NB4 (cell line): ENCODE results near the gene RTN3.

Experiments used
- DNase-seq: peaks from one replicate; pipeline ENCODE4 v3.0.0; 2010; ENCODE audit warnings: low read depth
- H3K4me3 ChIP-seq: one replicate; pipeline ENCODE4 v1.5.1; 2011; ENCODE audit warnings: mild to moderate bottlenecking, low read depth, low read length, moderate library complexity
- CTCF ChIP-seq: IDR thresholded peaks from one replicate; pipeline ENCODE4 v1.5.1; 2012; ENCODE audit warnings: low read depth, low read length
- MAX ChIP-seq: IDR thresholded peaks from 2 replicates; pipeline ENCODE4 v1.6.1; 2011; ENCODE audit warnings: low read depth, low read length
- MYC ChIP-seq: IDR thresholded peaks from 2 replicates; pipeline ENCODE4 v1.6.1; 2011; ENCODE audit warnings: low read depth, low read length
- POLR2A ChIP-seq: IDR thresholded peaks from 2 replicates; pipeline ENCODE4 v1.6.1; 2011; ENCODE audit warnings: mild to moderate bottlenecking; ENCODE audit not compliant: insufficient read length; ENCODE audit errors: extremely low read depth

Gene RTN3

GRCh38 chr11:63782749-63783148 is 101.4 kb downstream of the RTN3 start:
- no peak overlapping the region for H3K4me3 ChIP-seq
- no peak for DNase-seq
- no peak for TF ChIP-seq CTCF
- TF ChIP-seq MYC = no peak
- no peak for TF ChIP-seq POLR2A
- TF ChIP-seq MAX = no peak

- no peak for DNase-seq
- TF ChIP-seq CTCF = no peak
- TF ChIP-seq MAX = no peak
- TF ChIP-seq POLR2A = no peak
- no peak for TF ChIP-seq MYC
- no peak overlapping the region for H3K4me3 ChIP-seq
These were observed 102.8 kb downstream of the RTN3 start for GRCh38 chr11:63783925-63784592.

GRCh38 chr11:63785823-63786222 is 104.5 kb downstream of the RTN3 start:
- TF ChIP-seq MYC = no peak
- no peak for TF ChIP-seq CTCF
- TF ChIP-seq MAX = no peak
- TF ChIP-seq POLR2A = no peak
- no peak for DNase-seq

GRCh38 chr11:63791495-63792167 is 110.3 kb downstream of the RTN3 start:
- no peak for TF ChIP-seq POLR2A
- TF ChIP-seq MYC = no peak
- TF ChIP-seq MAX = no peak
- no peak for TF ChIP-seq CTCF
- no peak overlapping the region for H3K4me3 ChIP-seq
- no peak for DNase-seq

More at GRCh38 chr11:63785823-63786222, 104.5 kb downstream of the RTN3 start:
- H3K4me3 ChIP-seq = no peak overlapping the region

- H3K4me3 ChIP-seq = no peak overlapping the region
- no peak for DNase-seq
- TF ChIP-seq MYC = no peak
- TF ChIP-seq MAX = no peak
- no peak for TF ChIP-seq POLR2A
- TF ChIP-seq CTCF = no peak
These were observed 111.9 kb downstream of the RTN3 start for GRCh38 chr11:63793161-63793560.
